Fibroblast of upper back skin (primary cell): ENCODE results near the gene SVBP.

Experiments
- DNase-seq: peaks from one replicate; pipeline ENCODE4 v3.0.0-alpha.2; 2013

The SVBP gene

DNA sequence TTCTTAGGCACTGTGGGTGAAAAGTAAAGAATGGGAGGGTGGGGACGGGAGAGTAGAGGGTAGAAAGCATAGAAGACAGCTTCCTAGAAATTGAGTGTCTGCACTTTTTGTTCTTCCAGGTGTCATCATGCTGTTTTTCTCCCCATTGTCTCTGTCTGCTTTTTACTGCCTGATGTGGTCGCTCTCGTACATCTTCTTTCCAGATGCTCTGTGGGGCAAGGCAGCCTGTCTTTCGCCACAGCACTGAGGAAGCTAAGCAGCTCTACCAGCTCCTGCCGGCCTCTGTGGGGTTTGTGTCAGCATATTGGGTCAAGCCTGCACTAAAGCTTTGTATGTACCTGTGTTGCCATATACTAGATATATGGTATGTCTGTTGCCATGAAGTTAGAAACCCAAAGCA lies 19.2 kb downstream of the SVBP start:
- DNase-seq = no peak

DNA sequence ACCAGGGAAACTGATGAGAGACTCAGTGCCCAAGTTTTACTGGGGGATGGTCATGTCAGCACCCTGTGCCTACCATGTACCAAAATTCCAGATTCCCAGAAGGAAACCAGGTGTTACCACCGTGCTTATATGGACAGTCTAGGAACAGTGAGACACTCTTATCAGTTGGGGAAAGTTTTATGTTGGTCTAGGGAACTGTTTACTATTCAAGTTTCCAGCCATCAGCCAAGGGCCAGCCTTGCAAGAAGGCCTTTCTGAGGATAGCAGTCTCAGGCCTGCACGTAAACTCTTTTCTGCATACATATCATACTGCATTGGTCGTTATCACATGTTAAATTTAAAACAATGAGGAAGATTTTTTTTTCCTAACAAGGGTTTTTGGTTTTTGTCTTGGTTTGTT lies 19.8 kb downstream of the SVBP start:
- no peak for DNase-seq

DNA sequence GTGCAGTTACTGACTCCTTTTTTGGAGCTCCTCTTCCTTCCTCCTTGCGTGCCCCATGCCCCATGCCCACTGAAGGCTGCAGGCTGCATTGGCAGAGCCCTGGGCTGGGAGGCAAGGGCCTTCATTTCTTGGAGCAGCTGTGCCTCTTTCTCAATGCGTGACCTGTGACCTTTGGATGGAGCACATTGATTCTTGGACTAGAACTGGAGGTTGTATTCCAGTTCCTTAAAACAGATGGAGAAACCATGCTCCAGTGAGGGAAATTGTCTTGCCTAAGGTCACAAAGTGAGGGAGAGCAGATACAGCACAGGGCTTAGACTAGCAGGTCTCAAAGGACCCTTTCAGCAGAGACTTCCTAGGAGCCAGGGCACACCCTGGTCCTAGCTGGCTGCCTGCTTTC lies 23.4 kb downstream of the SVBP start:
- no peak for DNase-seq

DNA sequence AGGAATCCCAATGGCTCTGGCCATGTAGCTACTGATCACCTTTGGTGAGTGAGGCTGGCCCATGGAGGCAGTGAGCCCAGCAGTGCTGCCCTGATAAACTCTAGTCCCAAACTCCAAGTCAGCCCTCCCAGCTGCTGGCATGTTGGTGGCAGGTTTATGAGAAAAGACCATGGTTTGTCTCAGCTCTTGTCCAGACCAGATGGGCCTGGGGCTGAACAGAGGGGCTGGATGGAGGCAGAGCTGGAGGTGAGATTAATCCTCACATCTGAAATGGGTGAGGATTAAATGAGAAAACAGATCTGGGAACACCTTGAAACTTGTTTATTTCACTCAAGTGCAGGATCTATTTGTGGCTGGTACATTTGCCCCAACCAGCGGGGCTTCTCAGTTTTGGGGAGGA lies 29.2 kb downstream of the SVBP start:
- DNase-seq = no peak

DNA sequence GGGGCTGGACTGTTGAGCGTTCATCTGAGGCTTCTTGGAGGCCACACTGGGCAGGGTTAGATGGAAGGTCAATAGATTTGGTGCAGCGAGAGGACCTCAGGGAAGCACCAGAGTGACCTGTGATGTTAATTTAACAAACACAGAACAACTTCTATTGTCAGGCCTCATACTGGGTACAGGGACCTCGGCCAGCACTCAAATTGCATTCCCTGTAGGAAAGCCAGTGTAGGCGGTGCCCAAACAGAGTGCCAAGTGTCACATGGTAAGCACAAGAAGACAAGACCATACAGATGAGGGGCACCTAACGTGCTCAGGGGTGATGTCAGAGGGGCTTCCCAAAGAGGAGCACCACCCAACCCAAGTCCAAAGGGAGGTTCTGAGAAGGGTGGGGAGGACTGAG lies 31.1 kb downstream of the SVBP start:
- no peak for DNase-seq

DNA sequence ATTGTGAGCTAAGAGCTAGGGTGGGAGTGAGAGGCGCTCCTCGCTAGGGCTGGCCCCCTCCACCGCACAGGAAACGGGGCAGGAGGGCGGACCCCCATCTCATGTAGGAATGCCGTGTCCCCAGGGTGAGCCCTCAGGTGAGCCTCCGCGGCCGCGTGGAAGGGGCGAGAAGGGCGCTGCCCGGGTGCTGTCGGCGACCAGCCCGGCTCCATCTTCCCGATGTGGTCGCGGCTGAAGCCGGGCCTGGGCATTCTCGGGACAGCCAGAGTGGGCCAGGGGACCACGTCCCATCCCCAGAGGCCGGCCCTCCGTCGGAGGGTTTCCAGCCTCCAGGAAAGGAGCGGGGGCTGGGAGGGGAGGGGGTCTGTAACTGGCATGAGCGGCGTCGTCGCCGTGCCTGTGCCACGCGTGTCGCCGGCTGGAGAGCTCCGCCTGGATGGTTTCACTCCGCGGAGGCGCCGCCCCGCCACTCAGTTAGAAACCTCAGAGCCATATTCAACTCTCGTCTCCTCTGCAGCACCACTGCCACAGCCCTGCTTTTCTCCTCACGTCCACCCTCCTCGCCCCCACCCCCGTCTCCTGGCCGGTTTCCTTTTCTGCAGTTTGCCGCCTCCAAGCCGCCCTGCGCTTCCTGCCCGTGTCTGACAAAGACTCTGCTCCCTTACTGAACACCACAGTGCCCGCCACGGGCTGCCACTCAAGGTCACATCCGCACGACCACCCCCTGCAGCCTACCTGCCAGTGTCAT lies 32.1 kb downstream of the SVBP start, which contains the start of gene TMEM269:
Gene TMEM269 (plus strand): TSS at position 46 of the 748 bp plus-strand sequence. CDS start 4,903 bp downstream, outside the sequence.
- DNase-seq = no peak

DNA sequence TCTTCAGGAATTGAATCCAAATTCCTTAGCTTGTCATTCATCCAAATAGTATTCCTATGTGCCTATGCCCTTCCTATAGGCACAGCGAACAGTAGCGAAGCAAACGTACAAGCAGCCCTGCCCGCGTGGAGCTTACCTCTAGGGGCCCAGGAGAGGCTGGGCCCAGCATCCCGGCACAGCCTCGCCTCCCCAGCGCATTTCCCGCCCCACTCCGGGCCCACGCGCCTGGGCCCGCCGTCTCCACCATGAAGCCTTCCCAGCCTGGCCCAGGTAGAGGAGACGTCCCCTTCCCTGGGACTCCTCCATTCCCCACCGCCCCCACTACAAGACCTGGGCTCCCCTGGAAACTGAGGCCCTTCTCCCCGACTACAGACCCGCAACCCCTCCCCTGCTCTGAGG lies 32.7 kb downstream of the SVBP start:
- DNase-seq = no peak

DNA sequence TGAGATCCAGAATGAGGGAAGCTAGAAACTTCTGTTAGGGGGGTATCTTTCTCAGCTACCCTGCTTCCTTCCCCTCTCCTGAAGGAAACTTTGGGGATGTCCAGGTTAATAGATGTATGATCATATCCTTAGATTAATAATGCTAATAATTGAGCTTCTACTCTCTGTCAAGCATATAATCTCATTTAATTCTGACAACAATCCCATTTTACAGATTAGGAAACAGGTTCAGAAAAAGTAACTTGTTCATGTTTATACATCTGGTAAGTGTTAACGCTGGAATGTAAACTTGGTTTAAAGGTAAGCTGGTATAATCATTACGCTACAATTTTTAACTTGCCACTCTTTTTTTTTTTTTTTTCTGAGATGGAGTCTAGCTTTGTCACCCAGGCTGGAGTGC lies 34.1 kb downstream of the SVBP start:
- no peak for DNase-seq

DNA sequence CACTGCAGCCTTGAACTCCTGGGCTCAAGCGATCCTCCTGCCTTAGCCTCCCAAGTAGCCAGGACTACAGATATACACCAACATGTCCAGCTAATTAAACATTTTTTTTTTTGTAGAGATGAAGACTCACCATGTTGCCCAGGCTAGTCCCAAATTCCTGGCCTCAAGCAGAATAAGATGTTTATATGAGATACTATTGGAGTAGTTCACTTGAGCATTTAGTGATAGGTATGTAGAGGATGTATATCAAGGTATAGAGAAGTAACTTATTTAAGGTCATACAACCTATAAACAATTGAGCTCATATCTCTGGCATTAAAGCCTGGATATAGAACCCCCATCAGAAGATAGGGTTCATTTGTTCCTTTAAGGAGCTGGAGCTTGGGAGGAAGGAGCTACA lies 37.0 kb downstream of the SVBP start:
- DNase-seq = no peak

DNA sequence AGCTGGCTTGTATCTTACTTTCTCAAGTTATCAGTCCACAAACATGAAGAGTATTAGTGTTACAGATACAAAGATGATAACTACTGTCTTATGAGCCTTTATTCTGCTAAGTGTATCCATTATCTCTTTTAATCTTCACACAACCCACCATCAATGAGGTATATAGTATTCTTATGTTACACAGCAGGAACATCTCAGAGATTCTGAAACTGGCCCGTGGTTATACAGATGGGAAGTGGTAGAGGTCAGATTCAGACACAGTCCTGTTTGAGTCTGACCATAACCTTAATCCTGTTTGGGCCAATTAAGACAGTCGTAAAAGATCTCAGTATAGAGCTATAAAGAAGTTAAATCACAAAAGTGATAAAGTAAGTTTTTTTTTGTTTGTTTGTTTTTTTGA lies 37.5 kb downstream of the SVBP start:
- DNase-seq = no peak

DNA sequence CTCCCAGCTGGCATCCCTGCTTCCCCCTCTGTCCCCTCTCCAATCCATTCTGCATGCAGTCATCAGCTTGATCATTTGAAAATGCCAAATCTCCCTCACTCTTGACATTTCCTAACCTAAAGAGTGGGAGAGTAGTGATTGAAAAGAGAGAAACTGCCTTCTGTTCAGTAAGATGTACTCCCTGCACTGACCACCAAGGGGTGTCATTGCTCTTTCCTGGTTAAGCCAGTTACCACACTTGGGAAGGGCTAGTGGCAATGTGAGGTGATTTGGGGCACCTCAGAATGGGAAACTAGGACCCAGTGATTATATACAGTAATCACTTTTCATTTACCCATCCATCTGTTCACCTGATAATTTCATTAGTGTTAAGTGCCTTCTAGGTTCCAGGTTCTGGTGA lies 39.3 kb downstream of the SVBP start:
- DNase-seq = peak; percentile 31

DNA sequence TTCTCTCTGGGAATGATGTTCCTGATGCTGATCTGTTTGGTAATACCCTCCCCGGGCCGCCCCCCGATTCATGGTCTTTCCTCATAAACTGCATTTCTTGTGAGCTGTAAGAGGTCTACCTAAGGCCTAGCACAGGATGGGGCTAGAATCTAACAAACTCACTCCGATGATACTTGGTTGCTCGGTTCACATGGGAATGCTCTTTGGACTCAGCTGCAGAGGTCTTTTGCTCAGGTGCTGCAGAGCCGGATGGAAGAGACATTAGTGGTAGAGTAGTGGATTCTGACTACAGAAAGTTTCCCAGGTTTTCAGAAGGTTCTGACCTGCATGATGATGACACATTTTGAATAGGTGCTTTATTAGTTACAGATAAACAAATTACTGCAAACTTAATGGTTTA lies 40.7 kb downstream of the SVBP start:
- no peak for DNase-seq

DNA sequence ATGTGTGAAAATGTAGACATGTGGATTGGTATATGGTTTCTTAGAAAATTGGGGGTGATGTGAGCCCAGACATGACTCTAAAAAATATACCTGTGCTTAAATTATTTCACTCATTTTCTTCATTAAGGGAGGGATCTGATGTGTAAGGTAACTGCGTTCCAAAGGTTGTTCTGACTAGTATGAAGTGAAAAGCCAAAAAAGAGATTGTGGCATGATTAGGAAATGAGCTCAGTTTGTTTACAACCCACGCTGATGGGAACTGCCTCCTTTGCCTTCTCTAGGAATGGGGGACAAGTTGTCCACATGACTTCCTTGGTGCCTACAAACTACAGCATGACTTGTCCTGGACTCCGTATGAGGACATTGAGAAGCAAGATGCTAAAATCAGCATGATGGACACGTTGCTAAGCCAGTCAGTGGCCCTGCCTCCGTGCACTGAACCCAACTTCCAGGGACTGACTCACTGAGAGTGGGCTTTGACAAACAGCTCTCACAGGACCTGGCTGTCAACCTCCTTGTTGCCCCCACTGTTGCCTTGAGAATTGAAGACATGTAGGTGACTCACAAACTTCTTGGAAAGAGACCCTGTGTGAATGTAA lies 42.2 kb downstream of the SVBP start:
- no peak for DNase-seq

DNA sequence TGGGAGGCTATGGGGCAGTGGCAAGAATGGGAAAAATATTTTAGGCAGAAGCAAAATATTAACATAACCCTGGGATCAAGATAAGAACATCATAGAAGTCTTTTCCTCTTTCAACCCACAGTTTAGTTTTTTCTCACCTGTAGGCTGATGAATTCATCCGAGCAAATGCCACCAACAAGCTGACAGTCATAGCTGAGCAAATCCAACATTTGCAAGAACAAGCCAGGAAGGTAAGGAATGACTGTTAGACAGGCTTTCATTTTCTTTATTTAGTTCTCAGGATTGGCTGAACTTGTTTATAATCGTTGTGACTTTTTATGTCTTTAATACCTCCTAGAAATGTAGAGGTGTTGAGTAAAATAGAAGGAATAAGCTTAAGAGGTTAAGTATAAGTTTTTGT lies 43.8 kb downstream of the SVBP start:
- no peak for DNase-seq

DNA sequence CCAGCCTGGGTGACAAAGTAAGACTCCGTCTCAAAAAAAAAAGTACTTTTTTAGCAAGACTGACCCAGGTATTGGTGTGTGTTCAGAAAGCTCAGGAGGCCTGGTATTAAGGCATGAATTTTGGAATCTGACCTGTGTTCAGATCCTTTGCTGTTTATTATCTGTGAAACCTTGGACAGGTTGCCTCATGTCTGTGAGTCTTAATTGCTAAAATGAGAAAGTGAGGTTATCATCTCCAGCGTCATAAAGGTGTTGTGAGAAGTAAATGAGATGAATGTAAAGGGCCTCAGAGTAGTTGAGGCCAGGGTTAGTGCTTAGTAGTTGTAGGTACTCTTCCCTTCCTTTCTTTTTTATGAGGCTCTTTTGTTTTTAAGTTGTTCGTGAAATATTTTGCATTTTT lies 47.4 kb downstream of the SVBP start:
- DNase-seq = no peak

DNA sequence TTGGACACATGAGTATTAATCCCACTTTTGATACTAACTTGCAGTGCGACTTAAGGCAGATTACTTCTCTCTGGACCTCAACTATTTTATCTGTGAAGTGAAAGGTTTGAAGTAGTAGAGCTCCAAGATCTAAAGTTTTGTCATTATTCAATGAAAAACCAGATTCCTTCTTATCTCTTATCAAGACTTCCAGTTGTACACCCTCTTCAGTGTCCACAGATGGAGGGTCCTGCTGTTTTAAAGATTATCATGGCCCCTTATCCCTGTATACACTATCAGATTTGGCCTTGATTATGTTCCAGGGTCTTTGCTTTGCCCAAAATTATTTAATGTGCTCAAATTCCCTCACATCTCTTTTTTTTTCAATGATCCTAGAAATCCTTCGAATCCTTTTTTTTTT lies 49.0 kb downstream of the SVBP start:
- no peak for DNase-seq

DNA sequence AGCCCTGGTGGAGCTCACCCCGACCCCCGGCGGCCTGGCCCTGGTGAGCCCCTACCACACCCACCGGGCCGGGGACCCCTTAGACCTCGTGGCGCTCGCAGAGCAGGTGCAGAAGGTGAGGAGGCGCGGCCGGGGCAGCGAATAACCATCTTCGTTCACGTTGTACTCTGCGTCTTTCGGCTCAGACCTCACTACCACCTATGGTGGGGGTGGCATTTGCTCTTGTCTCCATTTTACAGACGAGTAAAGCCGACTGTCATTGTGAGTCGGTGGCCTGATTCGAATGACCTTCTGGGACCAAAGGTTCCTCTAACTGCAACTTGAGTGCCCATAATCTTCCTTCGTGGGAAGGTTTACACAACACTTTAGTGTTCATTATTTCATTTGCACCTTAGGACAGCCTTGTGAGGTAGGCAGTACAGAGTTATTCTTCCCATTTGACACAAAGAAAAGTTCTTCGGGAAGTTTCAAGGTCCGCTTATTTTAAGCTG lies 49.6 kb downstream of the SVBP start:
- no peak for DNase-seq

DNA sequence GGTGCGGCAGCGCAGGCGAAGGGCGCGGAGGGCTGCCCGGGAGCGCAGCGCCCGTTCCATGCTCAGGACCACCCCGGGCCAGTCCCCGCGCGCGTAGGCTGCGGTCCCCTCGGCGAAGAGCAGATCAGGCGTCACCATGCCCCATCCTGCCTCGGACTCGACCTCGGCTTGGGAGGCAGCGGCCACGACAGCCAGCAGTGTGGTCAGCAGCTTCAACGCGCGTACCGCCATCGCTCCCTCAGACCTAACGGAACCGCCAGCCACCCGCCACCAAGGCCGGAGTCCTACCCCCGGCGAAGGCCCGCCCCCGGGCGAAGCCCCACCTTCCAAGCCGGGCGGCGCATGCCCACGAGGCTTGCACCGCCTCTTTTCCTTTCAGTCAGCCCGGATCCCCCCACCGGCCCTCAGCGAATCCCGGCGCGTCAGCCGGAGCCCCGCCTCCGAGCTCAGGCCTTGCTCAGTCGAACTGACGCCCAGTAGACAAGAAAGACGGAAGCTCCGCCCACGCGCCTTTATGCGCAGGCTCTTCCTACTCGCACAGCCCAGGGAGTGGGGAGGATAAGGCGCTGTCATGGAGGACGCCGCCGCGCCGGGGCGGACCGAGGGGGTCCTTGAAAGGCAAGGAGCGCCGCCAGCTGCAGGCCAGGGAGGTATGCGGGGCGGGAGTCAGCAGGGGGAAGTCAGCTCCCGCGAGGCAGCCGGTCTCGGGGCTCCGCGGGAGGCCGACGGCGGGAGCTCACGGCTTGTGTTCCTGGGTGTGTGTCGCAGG lies 50.3 kb downstream of the SVBP start, which contains the start of the genes C1orf50 and P3H1:
Gene C1orf50 (plus strand): TSS at position 509 of the 769 bp plus-strand sequence. CDS start 63 bp downstream, at position 572.
Gene P3H1 (minus strand): TSS at position 288 of the 769 bp plus-strand sequence. CDS start 57 bp downstream, at position 231.
- peak; percentile 99 for DNase-seq

DNA sequence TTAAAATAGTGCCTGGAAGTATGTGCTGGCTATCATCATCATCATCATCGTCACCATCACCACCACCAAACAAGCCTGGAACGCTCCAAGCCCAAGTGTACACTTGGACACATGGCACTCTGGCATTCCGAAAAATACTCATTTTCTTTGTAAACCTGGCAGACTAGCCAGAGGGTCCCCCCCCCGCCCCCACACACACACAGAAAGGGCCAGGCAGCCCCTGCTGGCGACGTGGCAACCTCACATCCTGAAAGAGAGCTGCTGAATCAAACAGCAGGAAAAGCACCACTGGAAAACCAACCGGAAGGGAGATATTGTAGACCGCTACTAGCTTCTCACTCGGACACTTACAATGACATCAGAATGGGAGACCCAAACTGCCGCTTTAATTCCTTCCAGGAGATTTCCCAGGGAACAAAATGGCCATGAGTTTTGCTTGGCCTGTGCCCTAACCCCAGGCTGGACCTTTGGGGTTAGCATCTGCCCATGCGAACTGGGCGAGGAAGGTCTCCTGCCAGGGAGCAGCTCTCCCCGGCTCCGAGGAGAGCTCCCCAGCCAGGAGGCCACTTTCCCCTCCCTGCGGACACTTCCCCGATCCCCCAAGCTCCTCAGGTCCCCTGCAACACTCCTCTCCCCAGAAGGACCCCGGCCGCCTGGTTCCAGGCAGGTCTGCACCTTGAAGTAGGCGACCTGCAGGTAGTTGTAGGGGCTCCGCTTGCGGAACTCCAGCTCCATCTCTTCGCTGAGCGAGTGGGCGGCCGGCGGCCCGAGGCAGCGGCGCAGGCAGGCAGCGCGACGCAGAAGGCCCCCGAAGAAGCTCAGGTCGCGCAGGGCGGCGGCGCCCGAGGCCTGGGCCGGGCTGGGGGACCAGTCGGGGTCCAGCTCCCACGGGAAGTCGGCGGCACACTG lies 51.1 kb downstream of the SVBP start:
- DNase-seq = peak; percentile 85

DNA sequence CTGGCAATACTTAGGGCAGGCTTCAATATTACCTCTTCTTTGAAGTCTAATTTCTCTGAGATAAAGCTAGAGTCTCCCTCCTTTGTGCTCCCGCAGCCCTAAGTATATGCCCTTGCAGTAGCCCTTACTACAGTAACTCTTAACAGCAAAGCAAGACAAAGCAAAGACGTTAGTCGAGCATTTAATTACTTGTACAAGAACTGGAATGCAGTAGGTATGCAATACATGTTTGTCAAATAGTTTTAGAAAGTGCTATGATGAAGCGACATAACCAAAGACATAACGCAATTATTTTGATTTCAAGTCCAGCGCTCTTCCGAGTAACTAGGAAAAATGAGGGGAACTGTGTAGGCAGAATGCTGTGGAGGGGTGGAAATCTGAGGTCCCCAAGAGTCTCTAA lies 51.9 kb downstream of the SVBP start:
- DNase-seq = peak; percentile 24

DNA sequence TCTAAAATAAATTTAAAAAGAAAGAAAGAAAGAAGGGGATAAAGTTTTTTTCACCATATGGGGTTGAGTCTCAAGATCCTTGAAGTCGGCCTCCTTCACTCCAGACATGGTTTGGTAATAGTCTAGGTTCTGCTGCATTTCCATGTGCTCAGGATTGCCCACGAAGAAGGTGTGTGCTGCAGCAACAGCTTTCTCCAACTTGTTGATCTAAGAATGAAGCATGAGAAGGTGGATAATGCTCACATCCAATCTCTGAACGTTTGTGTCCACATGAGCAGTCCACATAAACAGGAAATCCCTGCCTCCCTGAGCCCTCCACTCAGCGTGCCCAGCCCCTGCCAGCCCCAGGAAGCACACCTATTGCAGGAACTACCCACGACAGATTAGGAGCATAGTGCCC lies 54.9 kb downstream of the SVBP start:
- DNase-seq = no peak

DNA sequence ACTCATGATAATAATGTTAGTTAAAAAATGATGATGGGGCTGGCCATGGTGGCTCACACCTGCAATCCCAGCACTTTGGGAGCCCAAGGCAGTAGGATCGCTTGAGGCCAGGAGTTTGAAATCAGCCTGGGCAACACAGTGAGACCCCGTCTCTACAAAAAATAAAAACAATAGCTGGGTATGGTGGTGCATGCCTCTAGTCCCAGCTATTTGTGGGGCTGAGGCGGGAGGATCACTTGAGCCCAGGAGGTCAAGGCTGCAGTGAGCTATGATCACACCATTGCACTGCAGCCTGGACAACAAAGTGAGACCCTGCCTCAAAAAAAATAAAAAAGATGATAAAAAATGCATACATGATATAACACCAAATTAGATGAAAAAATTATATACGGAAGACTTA lies 55.6 kb downstream of the SVBP start:
- no peak for DNase-seq

DNA sequence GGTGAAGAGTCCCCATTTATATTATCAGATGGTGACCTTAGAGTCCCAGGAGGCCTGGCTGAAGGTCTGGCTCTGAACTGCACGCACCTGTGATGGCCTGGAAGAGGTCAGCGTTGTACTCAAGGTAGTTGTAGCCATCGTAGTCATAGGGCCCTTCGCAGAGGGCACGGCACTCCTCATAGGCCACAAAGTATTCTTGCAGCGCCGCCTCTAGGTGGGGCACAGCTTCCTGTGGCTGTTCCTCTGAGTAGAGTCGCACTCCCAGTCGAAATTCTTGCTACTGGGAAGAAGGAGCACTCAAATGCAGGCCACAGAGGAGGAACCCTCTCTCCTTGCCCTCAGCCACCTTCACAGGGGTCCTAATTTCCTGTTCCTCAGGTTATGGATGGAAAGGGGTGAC lies 58.1 kb downstream of the SVBP start:
- no peak for DNase-seq
